K562 (cell line): Measurements from ENCODE around the gene TMEM202. TPM values are rescaled to one million over a fixed set of nuclear protein-coding genes. Genes with fewer than 3 reads are reported as not detected.

ENCODE experiments used
- ATAC-seq: fragments of 200-7000 bp; cut with Tn5 transposase; 3 replicates; pipeline ENCODE4 v1.9.1; 2020; ENCODE audit warnings: moderate library complexity
- BruUV-seq: library from RNA; stranded (reverse); fragments of 400-500 nt; replicated peaks from 2 replicates; lab custom pipeline; 2021; lab: Mats Ljungman, UMichigan
- CTCF ChIA-PET: fragments of 300-600 bp; formaldehyde crosslinking; extraction: SDS; loops from one replicate; lab custom pipeline; 2021; ENCODE audit warnings: low intra/inter-chr PET ratio; lab: Yijun Ruan, JAX
- POLR2A ChIA-PET: fragments of 300-600, 350-650 bp; sonication (Branson Sonifier 250); formaldehyde crosslinking; extraction: SDS; loops from one replicate; lab custom pipeline; 2021; ENCODE audit warnings: antibody characterized with exemption, inconsistent platforms; lab: Yijun Ruan, JAX
- DNase-seq, 4 experiments: peaks; one replicate each; pipeline versions ENCODE4 v3.0.0 to v3.0.0-alpha.2; 2011 to 2018; ENCODE audit warnings: low spot score in 3 of 4, mixed read lengths in 3 of 4; ENCODE audit errors: extremely low read depth in 1 of 4
- FAIRE-seq: peaks from 2 replicates; lab custom pipeline; 2011; peaks lifted over from hg19 to GRCh38; lab: Jason Lieb, UNC
- H2AFZ ChIP-seq: 2 replicates; pipeline ENCODE4 v1.6.0; 2011; ENCODE audit warnings: low read depth, low read length, control low read depth, inconsistent platforms
- H3K27ac ChIP-seq: fragments of 200-600 bp; 3 replicates; pipeline ENCODE4 v1.8.0; 2011; ENCODE audit warnings: low read depth, mild to moderate bottlenecking, control low read depth, inconsistent platforms, low read length, moderate library complexity, mixed read lengths; ENCODE audit errors: extremely low read depth
- H3K27me3 ChIP-seq, 2 experiments: fragments of 300-600 bp in 1 of 2; 2 replicates in 1 of 2; 3 replicates in 1 of 2; pipeline versions ENCODE4 v1.6.0 to v1.8.0; 2011; ENCODE audit warnings: inconsistent platforms in 2 of 2, low read length in 2 of 2, mild to moderate bottlenecking in 1 of 2, mixed read lengths in 1 of 2, moderate library complexity in 1 of 2; ENCODE audit not compliant: control insufficient read depth in 2 of 2, insufficient read depth in 2 of 2
- H3K36me3 ChIP-seq: fragments of 300-600 bp; 3 replicates; pipeline ENCODE4 v1.8.0; 2011; ENCODE audit warnings: mild to moderate bottlenecking, low read length, inconsistent platforms; ENCODE audit not compliant: control insufficient read depth, insufficient read depth
- H3K4me1 ChIP-seq, 2 experiments: fragments of 200-600 bp in 1 of 2; replicated peaks in 1 of 2; 2 replicates in 1 of 2; 3 replicates in 1 of 2; pipeline versions ENCODE4 v1.5.1 to v1.8.0; 2011; ENCODE audit warnings: inconsistent platforms in 2 of 2, low read length in 2 of 2, mild to moderate bottlenecking in 1 of 2, mixed read lengths in 1 of 2, moderate library complexity in 1 of 2; ENCODE audit not compliant: control insufficient read depth in 2 of 2, insufficient read depth in 2 of 2
- H3K4me2 ChIP-seq: 2 replicates; pipeline ENCODE4 v1.6.1; 2011; ENCODE audit warnings: low read length, control low read depth, inconsistent platforms, mixed read lengths; ENCODE audit not compliant: insufficient read depth
- H3K4me3 ChIP-seq: fragments of 200-600 bp; sonication (generic), shearing (Covaris generic); 2 replicates; pipeline ENCODE4 v1.5.1; 2016; ENCODE audit warnings: control low read depth, inconsistent platforms
- H3K79me2 ChIP-seq: fragments of 200-600 bp; 3 replicates; pipeline ENCODE4 v1.8.0; 2011; ENCODE audit warnings: low read length, inconsistent platforms; ENCODE audit not compliant: control insufficient read depth, insufficient read depth
- H3K9ac ChIP-seq, 2 experiments: 2 replicates each; pipeline versions ENCODE4 v1.6.0 to v1.6.1; 2011; ENCODE audit warnings: low read depth in 2 of 2, low read length in 2 of 2, control low read depth in 1 of 2, inconsistent platforms in 1 of 2, mild to moderate bottlenecking in 1 of 2, mixed read lengths in 1 of 2; ENCODE audit not compliant: insufficient read depth in 1 of 2
- H3K9me1 ChIP-seq: one replicate; pipeline ENCODE4 v1.6.0; 2011; ENCODE audit warnings: inconsistent platforms, mild to moderate bottlenecking, low read length, moderate library complexity; ENCODE audit not compliant: control insufficient read depth, insufficient read depth
- H3K9me3 ChIP-seq: replicated peaks from 2 replicates; pipeline ENCODE4 v1.5.1; 2011; ENCODE audit warnings: low read depth, low read length, inconsistent platforms; ENCODE audit not compliant: control insufficient read depth, insufficient read depth
- H4K20me1 ChIP-seq: replicated peaks from 2 replicates; pipeline ENCODE4 v1.6.1; 2011; ENCODE audit warnings: low read length, inconsistent platforms, mixed read lengths; ENCODE audit not compliant: control insufficient read depth, insufficient read depth
- CBX8 ChIP-seq: fragments of 200-600 bp; sonication (generic); IDR thresholded peaks from 2 replicates; pipeline ENCODE4 v1.6.1; 2012; ENCODE audit warnings: borderline replicate concordance, mixed run types, low read depth, mild to moderate bottlenecking, moderate library complexity, mixed read lengths, low read length, control low read depth, inconsistent platforms; ENCODE audit not compliant: poor library complexity, severe bottlenecking; ENCODE audit errors: extremely low read depth
- FOSL1 ChIP-seq: fragments of 200-800 bp; sonication (Bioruptor generic); conservative IDR thresholded peaks from 2 replicates; pipeline ENCODE4 v1.6.1; 2016; ENCODE audit warnings: missing genetic modification characterization, missing compliant biosample characterization
- HES1 ChIP-seq: fragments of 450-650 bp; IDR thresholded peaks from 2 replicates; pipeline ENCODE4 v1.6.1; 2016; ENCODE audit warnings: low read depth, mild to moderate bottlenecking, moderate library complexity
- HNRNPLL ChIP-seq: fragments of 200-400 bp; formaldehyde crosslinking; IDR thresholded peaks from 2 replicates; pipeline ENCODE4 v1.6.1; 2017; ENCODE audit warnings: low read length, low read depth, mild to moderate bottlenecking; ENCODE audit not compliant: poor library complexity, severe bottlenecking
- MTA3 ChIP-seq: fragments of 450-650 bp; formaldehyde crosslinking; IDR thresholded peaks from 2 replicates; pipeline ENCODE4 v1.6.1; 2017; ENCODE audit warnings: mild to moderate bottlenecking, borderline replicate concordance
- MYNN ChIP-seq, 2 experiments: sonication (generic); formaldehyde crosslinking in 1 of 2; IDR thresholded peaks; 2 replicates each; pipeline versions ENCODE4 v1.5.0 to v1.6.1; 2016 to 2020; ENCODE audit warnings: antibody characterized with exemption in 1 of 2, missing genetic modification reagents in 1 of 2
- NKRF ChIP-seq: fragments of 450-650 bp; IDR thresholded peaks from 2 replicates; pipeline ENCODE4 v1.6.1; 2016; ENCODE audit warnings: borderline replicate concordance
- NR2C1 ChIP-seq, 2 experiments: fragments of 450-650 bp; IDR thresholded peaks; 2 replicates each; pipeline ENCODE4 v1.6.1; 2017; ENCODE audit warnings: mild to moderate bottlenecking in 2 of 2, antibody characterized with exemption in 1 of 2, inconsistent platforms in 1 of 2, missing compliant biosample characterization in 1 of 2, missing genetic modification characterization in 1 of 2
- PPARD ChIP-seq: fragments of 250-450 bp; sonication (Bioruptor Pico); IDR thresholded peaks from 2 replicates; pipeline ENCODE4 v1.8.0; 2022; ENCODE audit warnings: inconsistent platforms, mild to moderate bottlenecking, moderate library complexity
- RCOR1 ChIP-seq, 2 experiments: IDR thresholded peaks; 2 replicates each; pipeline ENCODE4 v1.6.1; 2012; ENCODE audit warnings: low read depth in 2 of 2, low read length in 2 of 2, borderline replicate concordance in 1 of 2, improper control_type of control experiment in 1 of 2
- SAFB ChIP-seq: fragments of 200-400 bp; formaldehyde crosslinking; IDR thresholded peaks from 2 replicates; pipeline ENCODE4 v1.6.1; 2017; ENCODE audit warnings: low read depth, low read length, borderline replicate concordance
- U2AF2 ChIP-seq: fragments of 200-400 bp; formaldehyde crosslinking; optimal IDR thresholded peaks from 2 replicates; pipeline ENCODE3; 2017; ENCODE audit warnings: low read depth, mild to moderate bottlenecking, low read length
- ZNF717 ChIP-seq: fragments of 250-450 bp; sonication (Bioruptor Pico); IDR thresholded peaks from 2 replicates; pipeline ENCODE4 v1.5.0; 2021
- ZZZ3 ChIP-seq: fragments of 450-650 bp; IDR thresholded peaks from 2 replicates; pipeline ENCODE4 v1.6.1; 2016; ENCODE audit warnings: antibody characterized with exemption, mild to moderate bottlenecking, moderate library complexity
- WGBS: fragments of 100-300 bp; shearing (Covaris generic); methylation state at CpG from one replicate; pipeline ENCODE4 v1.1.6; 2016; ENCODE audit warnings: low coverage, mixed read lengths; ENCODE audit not compliant: insufficient coverage; ENCODE audit errors: missing lambda C conversion rate; 5-methylcytosine and 5-hydroxymethylcytosine counted together
- in situ Hi-C: fragments of 300-500 bp; cut with MboI; formaldehyde crosslinking; loops from 4 replicates; pipeline ENCODE4 v1.15.0; 2018; ENCODE audit warnings: inconsistent platforms, mixed read lengths
- intact Hi-C: fragments of 100-400 bp; cut with micrococcal nuclease; formaldehyde crosslinking; loops from 2 replicates; pipeline ENCODE4 v1.14.2; 2022
- polyA plus RNA-seq, 8 experiments: library from polyadenylated mRNA; depleted of rRNA in 4 of 8; stranded (reverse) in 5 of 8; unstranded in 3 of 8; fragments of >200 nt; fragmentation: Nextera tagmentation in 2 of 8; fragmentation: Illumina TruSeq in 1 of 8; extraction: Ambion mirVana in 2 of 8; extraction: Trizol in 1 of 8; gene quantifications; 2 replicates each; pipeline versions ENCODE4 v1.2.1 to v1.2.3, GENCODE V29; 2011 to 2014; ENCODE audit warnings: inconsistent platforms in 1 of 8, missing spikeins in 1 of 8
- total RNA-seq, 7 experiments: library from RNA; depleted of rRNA in 6 of 7; stranded (reverse); fragments of >200 nt in 6 of 7; fragmentation: Illumina TruSeq in 2 of 7; extraction: Trizol in 2 of 7; gene quantifications; 2 replicates each; pipeline versions ENCODE4 v1.2.1 to v1.2.3, GENCODE V29; 2011 to 2021; ENCODE audit warnings: low replicate concordance in 1 of 7
- TF ChIP-seq, protein P1 (sequence below): IDR thresholded peaks from 2 replicates; pipeline ENCODE4 v1.6.1; 2011; ENCODE audit not compliant: insufficient read length; ENCODE audit errors: extremely low read depth
- TF ChIP-seq, protein P2 (sequence below), 2 experiments: fragments of 450-650 bp in 1 of 2; sonication (generic) in 1 of 2; formaldehyde crosslinking; conservative IDR thresholded peaks; 2 replicates each; pipeline versions ENCODE4 v1.4.0 to v1.8.1; 2020 to 2022; ENCODE audit warnings: mild to moderate bottlenecking in 1 of 2, missing genetic modification reagents in 1 of 2

TMEM202 gene
- total and polyA plus RNA-seq, 9 of the 15 experiments (the other 6 are each of a cell fraction or from before 2014, with no cell fraction given), result not detected

DNA sequence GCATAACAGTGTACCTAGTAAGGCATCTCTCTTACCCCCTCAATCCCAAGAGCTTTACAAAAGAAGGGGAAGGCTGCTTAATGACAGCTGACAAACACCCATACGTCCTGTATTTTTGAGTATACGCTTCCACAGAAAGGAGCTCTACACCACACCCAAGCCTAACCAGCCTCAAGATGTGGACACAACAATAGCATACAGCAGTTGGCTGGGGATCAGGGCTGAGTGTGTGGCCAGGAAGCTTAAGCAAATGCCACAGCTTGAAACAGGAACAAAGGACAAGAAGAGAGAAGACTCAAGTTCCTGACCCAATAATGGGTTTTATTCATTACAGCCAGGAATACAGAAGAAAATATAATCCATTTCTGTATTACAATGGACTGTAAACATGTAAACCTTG, 29.2 kb upstream of the TMEM202 start (continued):
- TF ChIP-seq U2AF2 (no peak), CBX8 (no peak), ZNF717 (CRISPR knock-in tag) (no peak)

GRCh38 chr15:72369964-72370363, 28.1 kb upstream of the TMEM202 start:
- intact Hi-C loops, result no loop called here
- POLR2A ChIA-PET, result interaction anchor here (1.4 kb wide), 1 partner anchor 14 kb away, joined by 6 read pairs; no protein-coding TSS in a partner anchor
- no peak for FAIRE-seq
- TF ChIP-seq SAFB (no peak), MYNN (IDR thresholded peaks at IDR 0.05) (no peak), MYNN (CRISPR knock-in tag; IDR thresholded peaks at IDR 0.05) (no peak), NKRF (no peak), NR2C1 (IDR thresholded peaks at IDR 0.05) (no peak), NR2C1 (tag; IDR thresholded peaks at IDR 0.05) (no peak), RCOR1 (IDR thresholded peaks at IDR 0.05; ENCODE audit: borderline replicate concordance in 1 of 2, low read depth in 2 of 2, low read length in 2 of 2) (no peak), PPARD (no peak), MTA3 (no peak), FOSL1 (no peak), ZZZ3 (no peak), HNRNPLL (no peak), HES1 (no peak)
- TF ChIP-seq, protein P1, sequence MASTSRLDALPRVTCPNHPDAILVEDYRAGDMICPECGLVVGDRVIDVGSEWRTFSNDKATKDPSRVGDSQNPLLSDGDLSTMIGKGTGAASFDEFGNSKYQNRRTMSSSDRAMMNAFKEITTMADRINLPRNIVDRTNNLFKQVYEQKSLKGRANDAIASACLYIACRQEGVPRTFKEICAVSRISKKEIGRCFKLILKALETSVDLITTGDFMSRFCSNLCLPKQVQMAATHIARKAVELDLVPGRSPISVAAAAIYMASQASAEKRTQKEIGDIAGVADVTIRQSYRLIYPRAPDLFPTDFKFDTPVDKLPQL, result no peak
- TF ChIP-seq, protein P2, sequence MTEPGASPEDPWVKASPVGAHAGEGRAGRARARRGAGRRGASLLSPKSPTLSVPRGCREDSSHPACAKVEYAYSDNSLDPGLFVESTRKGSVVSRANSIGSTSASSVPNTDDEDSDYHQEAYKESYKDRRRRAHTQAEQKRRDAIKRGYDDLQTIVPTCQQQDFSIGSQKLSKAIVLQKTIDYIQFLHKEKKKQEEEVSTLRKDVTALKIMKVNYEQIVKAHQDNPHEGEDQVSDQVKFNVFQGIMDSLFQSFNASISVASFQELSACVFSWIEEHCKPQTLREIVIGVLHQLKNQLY (CRISPR knock-in tag; conservative IDR thresholded peaks at IDR 0.05), result no peak

More at GRCh38 chr15:72369964-72370363, 28.1 kb upstream of the TMEM202 start:
- peaks cover 47% of the 10 kb centered on the region for H3K36me3 ChIP-seq
- in situ Hi-C loops, result no loop called here
- H3K9me3 ChIP-seq, result no peaks in the 10 kb centered on the region
- H2AFZ ChIP-seq, result no peak overlapping the region
- no peak overlapping the region for H3K4me3 ChIP-seq
- H3K9ac ChIP-seq, result no peak overlapping the region
- H3K27me3 ChIP-seq, result no peaks in the 10 kb centered on the region
- H4K20me1 ChIP-seq, result no peaks in the 10 kb centered on the region
- H3K4me2 ChIP-seq, result no peak overlapping the region
- DNase-seq (no peak), ATAC-seq (no peak)
- H3K9me1 ChIP-seq, result no peaks in the 10 kb centered on the region
- no peak overlapping the region for H3K27ac ChIP-seq
- H3K79me2 ChIP-seq, result peaks cover 27% of the 10 kb centered on the region
- H3K4me1 ChIP-seq, result peaks cover 3 to 6% of the 10 kb centered on the region in 2 experiments; a peak in 2 of 5 replicates
- BruUV-seq, result no TSS peak
- CTCF ChIA-PET, result interaction anchor here (0.6 kb wide), 1 partner anchor 30 kb away, joined by 3 read pairs; no protein-coding TSS in a partner anchor
- no CpG with 5 or more reads among the region's 1 CpG for WGBS
